DMS 273 treated with DMSO at 0.1 percent for 48 hours (cell line): ENCODE data around the gene ZNF740.
"Not testable (repeated sequence)": the region's sequence is repeated elsewhere in the genome, so short reads cannot be mapped to it uniquely, and the experiment has no call there.

ENCODE experiments used
- DNase-seq: peaks from one replicate; lab custom pipeline; 2025; lab: John Stamatoyannopoulos, UW

The ZNF740 gene

GRCh38 chr12:53173085-53173715 is 7.3 kb upstream of the ZNF740 start:
- DNase-seq = no peak

DNA sequence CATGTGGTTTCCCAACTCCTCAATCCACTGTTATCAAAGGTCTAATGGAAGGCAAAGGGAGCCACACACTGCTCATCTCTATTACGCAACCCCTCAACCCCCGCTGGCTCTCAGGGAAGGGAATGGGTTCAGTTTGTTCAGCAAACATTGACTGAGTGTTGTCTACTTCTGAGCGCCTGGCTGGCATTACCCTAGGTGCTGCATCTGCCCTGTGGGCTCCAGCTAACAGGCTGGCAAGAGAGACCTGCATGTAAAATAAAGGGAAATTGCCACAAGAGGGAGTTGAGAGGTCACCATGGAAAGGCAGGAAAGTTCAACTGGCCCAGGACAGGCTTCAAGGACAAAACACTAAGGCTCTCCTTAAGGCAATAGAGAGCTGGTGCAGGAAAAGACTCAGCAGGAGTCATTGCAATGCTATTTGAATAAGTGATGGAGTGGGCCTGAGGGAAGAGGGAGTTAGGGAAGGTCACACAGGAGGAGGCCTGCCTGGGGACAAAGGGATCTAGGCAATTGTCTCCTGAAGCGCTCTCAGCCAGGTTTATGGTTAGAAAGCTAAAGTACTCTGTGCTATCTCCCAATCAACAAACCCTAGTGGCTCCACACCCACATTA is 5.5 kb upstream of the ZNF740 start:
- peak; percentile 4 for DNase-seq

GRCh38 chr12:53176750-53177149 is 3.8 kb upstream of the ZNF740 start:
- no peak for DNase-seq

DNA sequence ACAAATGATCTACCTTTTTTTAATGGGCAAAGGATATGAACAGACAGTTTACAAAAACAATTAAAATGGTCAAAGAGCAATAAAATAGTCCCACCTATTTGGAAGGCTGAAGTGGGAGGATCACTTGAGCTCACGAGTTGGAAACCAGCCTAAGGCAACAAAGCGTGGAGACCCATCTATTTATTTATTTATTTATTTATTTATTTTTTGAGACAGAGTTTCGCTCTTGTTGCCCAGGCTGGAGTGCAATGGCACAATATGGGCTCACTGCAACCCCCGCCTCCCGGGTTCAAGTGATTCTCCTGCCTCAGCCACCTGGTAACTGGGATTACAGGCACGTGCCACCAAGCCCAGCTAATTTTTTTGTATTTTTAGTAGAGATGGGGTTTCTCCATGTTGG is 3.1 kb upstream of the ZNF740 start:
- not testable (repeated sequence) for DNase-seq

- DNase-seq = not testable (repeated sequence)
Observed at GRCh38 chr12:53178803-53179202, 1.7 kb upstream of the ZNF740 start.

GRCh38 chr12:53179687-53180219 is 769 bp upstream of the ZNF740 start:
- no peak for DNase-seq

DNA sequence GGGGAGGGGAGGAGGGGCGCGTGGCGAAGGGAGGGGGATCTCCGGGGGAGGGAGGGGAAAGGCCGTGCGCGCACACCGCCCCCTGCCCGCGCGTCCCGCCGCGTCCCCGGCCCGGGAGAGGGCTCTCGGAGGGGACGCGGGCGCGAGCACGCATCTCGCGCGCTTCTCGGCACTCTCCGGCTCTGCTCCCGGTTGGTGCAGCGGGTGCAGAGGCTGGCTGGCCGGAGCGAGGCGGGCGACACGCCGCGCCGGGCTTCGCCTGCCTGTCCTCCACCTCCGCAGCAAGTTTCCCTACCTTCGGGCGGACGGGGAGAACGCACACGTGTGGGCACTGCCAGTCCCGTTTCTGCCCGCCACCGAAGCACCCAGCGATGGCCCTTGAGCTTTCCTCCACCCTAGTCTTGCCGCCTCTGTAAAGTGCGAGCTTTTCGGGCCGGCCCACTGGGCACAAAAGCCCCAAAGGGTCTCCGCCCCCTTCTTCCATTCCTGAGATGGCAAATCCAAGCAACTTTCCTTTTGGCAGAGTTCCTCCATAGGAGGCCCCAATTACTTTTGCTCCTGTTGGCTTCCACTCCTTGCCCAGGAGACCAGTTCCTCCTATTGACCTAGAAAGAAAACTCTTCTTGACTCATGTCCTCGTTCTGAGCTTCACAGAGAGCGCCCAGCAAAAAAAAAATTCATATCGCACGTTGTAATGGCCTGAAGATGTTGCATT is 566 bp downstream of the ZNF740 start:
- DNase-seq = no peak

DNA sequence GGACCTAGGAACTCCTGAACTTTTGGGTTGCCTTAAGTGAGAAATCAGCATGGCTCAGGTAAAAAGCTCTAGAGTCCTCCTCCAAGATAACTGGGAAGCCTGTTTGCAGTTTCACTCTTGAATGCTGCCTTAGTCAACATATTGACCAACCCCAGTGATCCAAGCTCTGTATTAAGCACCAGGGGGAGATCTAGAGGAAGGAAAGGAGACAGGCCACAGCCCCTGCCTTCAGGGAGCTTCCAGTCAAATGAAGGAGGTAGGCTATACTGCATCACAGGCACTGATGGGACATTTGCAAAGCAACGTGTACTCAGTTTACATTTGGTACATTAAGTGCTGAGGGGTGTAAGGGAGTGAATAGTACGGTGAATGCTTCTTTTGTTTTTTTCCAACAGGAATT is 1.4 kb downstream of the ZNF740 start:
- DNase-seq = no peak

DNA sequence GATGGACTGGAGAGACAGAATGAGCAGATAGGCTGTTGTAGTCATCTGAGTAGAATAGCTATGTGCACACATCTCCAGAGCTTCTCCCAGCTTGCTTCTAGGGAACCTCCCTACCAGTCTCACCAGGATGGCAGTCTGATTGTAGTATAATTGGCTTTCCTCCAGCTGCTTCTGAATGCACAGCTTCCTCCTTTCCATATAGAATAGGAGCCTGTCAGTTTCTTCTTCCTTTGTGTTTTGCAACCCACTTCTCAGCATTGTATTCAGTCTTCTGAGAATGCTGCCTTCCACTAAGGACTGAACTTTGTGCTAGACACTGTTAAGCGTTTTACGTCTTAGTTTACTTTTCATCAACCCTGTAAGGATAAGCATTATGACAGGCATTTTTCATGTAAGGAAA is 2.4 kb downstream of the ZNF740 start:
- DNase-seq = no peak

- no peak for DNase-seq
Observed at GRCh38 chr12:53184828-53185227, 4.3 kb downstream of the ZNF740 start.

DNA sequence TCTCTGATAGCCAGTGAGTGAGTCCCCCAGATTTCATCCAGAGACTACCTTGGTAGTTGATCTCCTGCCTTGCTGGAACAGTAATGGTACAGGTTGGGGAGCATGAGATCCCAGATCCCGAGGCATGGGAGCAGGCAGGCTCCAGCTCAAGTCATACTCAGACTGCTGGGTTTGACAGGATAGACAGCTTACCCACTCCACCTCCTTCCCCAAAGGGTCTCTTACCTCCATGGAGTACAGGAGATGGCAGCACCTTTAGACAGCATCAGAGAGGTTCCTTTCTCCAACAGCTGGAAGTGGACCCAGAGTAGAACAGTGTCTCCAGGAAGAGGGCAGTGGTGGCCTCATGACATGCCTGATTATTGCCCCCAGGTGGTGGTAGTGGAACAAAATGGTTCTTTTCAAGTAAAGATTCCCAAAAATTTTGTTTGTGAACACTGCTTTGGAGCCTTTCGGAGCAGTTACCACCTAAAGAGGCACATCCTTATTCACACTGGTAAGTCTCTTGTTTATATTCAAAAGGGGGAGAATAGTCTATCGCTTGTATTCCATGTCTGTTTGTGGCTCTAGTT is 5.1 kb downstream of the ZNF740 start:
- no peak for DNase-seq

- DNase-seq = no peak
Observed at GRCh38 chr12:53186745-53187144, 6.2 kb downstream of the ZNF740 start.

GRCh38 chr12:53187145-53187899 is 6.8 kb downstream of the ZNF740 start:
- DNase-seq = no peak

DNA sequence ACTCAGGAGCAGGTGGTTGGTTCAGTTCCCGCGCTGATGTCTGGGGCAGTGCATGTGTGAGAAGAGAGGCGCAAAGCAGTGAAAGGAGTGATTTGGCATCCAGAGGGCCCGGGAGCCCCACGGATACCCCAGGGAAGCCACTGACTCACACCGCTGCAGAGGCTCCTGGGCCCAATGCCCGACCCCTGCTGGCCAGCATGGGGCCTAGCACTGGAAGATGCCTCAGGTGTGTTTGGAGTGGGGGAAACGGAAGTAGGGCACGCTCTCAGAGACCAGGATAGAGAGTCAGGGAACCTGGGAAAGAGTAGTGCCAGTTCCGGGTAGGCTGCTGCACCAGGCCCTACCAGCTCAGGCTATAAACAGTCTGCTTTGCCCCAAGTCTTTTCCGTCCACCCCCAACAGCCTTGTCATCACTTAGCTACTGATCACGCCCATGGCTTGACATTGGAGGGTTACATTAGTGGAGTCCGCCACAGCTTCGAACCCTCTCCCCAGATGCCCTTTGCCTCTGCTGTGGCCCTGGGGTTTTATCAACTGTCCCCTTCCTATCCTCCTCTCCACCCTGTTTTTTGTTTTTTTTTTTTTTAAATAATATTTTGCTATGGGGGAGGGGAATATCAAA is 9.7 kb downstream of the ZNF740 start:
- DNase-seq = peak; percentile 10

GRCh38 chr12:53191096-53191884 is 10.8 kb downstream of the ZNF740 start:
- no peak for DNase-seq

- no peak for DNase-seq
Observed at GRCh38 chr12:53191885-53192530, 11.5 kb downstream of the ZNF740 start.

- DNase-seq = no peak
Observed at GRCh38 chr12:53192531-53193021, 12.1 kb downstream of the ZNF740 start.

- no peak for DNase-seq
Observed at GRCh38 chr12:53193040-53193439, 12.5 kb downstream of the ZNF740 start.

DNA sequence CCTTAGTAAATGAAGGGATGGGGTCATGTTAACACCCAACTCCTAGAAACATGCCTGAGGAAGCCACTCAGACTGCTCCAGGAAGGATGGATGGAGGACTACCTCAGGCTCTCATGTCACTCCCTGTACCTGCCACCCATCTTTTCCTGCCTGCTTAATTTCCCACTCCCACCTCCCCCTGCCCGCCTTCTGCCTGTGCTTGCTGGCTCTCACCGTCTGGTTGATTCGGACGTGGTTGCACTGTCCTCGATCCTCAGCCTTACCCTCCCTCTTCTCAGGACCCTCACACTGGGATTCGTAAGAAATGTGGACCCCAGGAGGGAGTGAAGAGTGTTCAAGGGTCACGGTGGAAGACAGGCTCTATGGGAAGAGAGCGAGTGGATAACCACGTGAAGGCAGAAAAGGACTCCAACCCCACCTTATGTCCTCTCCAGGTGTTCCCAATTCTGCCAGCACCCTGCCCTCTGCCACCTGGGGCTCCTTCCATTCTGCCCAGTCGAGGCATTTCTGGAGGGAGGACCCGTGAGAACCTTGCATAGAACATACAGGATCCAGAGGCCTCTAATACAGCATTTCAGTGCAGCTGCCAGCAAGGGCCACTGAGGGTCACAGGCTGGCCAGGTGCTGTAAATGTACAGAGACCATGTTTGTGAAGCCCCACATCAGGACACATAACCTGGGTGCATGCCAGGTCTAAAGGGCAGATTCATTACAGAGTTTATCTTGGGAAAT is 13.6 kb downstream of the ZNF740 start:
- DNase-seq = no peak
